Gastroesophageal sphincter (tissue), 4 donors: ENCODE data around the gene ZCWPW2. TPM values are rescaled to one million over a fixed set of nuclear protein-coding genes. Genes with fewer than 3 reads are reported as not detected.

Source experiments
- ATAC-seq: fragments of 150-250 bp; one replicate; pipeline ENCODE4 v1.9.1; 2016; ENCODE audit warnings: mild to moderate bottlenecking, moderate library complexity
- H3K27ac ChIP-seq, 4 donors: fragments of 200-600 bp; sonication (generic) in 3 of 4; 1 replicate in 3 of 4; 2 replicates in 1 of 4; pipeline ENCODE4 v1.5.1; 2016 to 2019
- H3K27me3 ChIP-seq: fragments of 200-600 bp; sonication (generic); one replicate; pipeline ENCODE4 v1.5.1; 2019
- H3K36me3 ChIP-seq, 2 donors: fragments of 200-600 bp; sonication (generic); one replicate each; pipeline ENCODE4 v1.5.1; 2019; ENCODE audit warnings: control low read depth in 1 of 2
- H3K4me1 ChIP-seq, 3 donors: fragments of 200-600 bp; sonication (generic); 1 replicate in 2 of 3; 2 replicates in 1 of 3; pipeline ENCODE4 v1.5.1; 2016 to 2019; ENCODE audit warnings: control low read depth in 2 of 3
- H3K4me3 ChIP-seq, 2 donors: fragments of 200-600 bp; sonication (generic); one replicate each; pipeline ENCODE4 v1.5.1; 2019; ENCODE audit warnings: mild to moderate bottlenecking in 1 of 2, moderate library complexity in 1 of 2
- H3K9me3 ChIP-seq, 3 donors: fragments of 200-600 bp; sonication (generic); one replicate each; pipeline ENCODE4 v1.5.1; 2017 to 2019; ENCODE audit warnings: control low read depth in 2 of 3
- CTCF ChIP-seq, 4 experiments: fragments of 200-600 bp in 2 of 4; fragments of 450-650 bp in 2 of 4; sonication (generic) in 1 of 4; IDR thresholded peaks; one replicate each; pipeline ENCODE4 v1.5.1; 2017 to 2019; ENCODE audit warnings: antibody characterized with exemption in 4 of 4, mild to moderate bottlenecking in 2 of 4, moderate library complexity in 2 of 4
- EP300 ChIP-seq: sonication (generic); formaldehyde crosslinking; IDR thresholded peaks from one replicate; pipeline ENCODE4 v1.6.1; 2017; ENCODE audit warnings: antibody characterized with exemption, mild to moderate bottlenecking
- POLR2A ChIP-seq, 2 donors: fragments of 450-650 bp; IDR thresholded peaks; one replicate each; pipeline ENCODE4 v1.6.1; 2017; ENCODE audit warnings: antibody characterized with exemption in 2 of 2, mild to moderate bottlenecking in 2 of 2, moderate library complexity in 1 of 2
- POLR2AphosphoS5 ChIP-seq: sonication (generic); formaldehyde crosslinking; IDR thresholded peaks from one replicate; pipeline ENCODE4 v1.6.1; 2017; ENCODE audit warnings: antibody characterized with exemption
- WGBS, 2 donors: methylation state at CpG; one replicate each; pipeline ENCODE4 v1.1.5; 2018; ENCODE audit warnings: low coverage in 1 of 2; 5-methylcytosine and 5-hydroxymethylcytosine counted together
- total RNA-seq, 4 donors: library from RNA; depleted of rRNA; stranded (reverse); fragments of >200 nt; gene quantifications; one replicate each; pipeline ENCODE4 v1.1.0, GENCODE V29; 2016

The ZCWPW2 gene
- total RNA-seq, 4 donors from 2014 or later, result 0.99 to 9.8 (median 1.1) TPM

- TF ChIP-seq POLR2AphosphoS5 (no peak), POLR2A (IDR thresholded peaks at IDR 0.05) (no peak), EP300 (no peak), CTCF (IDR thresholded peaks at IDR 0.05) (no peak)
Observed at GRCh38 chr3:28322464-28322863, 26.1 kb upstream of the ZCWPW2 start.

GRCh38 chr3:28326458-28326926 is 22.0 kb upstream of the ZCWPW2 start:
- TF ChIP-seq CTCF (IDR thresholded peaks at IDR 0.05), result no peak
- TF ChIP-seq EP300, result no peak
- TF ChIP-seq POLR2AphosphoS5, result no peak
- no peak for TF ChIP-seq POLR2A (IDR thresholded peaks at IDR 0.05)
- no peaks in the 10 kb centered on the region for H3K9me3 ChIP-seq

More at GRCh38 chr3:28322464-28322863, 26.1 kb upstream of the ZCWPW2 start:
- H3K27me3 ChIP-seq, result no peaks in the 10 kb centered on the region
- no peaks in the 10 kb centered on the region for H3K4me1 ChIP-seq
- H3K9me3 ChIP-seq, result no peaks in the 10 kb centered on the region
- WGBS, 2 donors, result 62 to 75% methylated on average over 1 of the region's 1 CpG
- peaks cover 4 to 57% of the 10 kb centered on the region in 2 donors for H3K36me3 ChIP-seq
- ATAC-seq, result no peak
- no peak overlapping the region for H3K4me3 ChIP-seq
- no peak overlapping the region for H3K27ac ChIP-seq

GRCh38 chr3:28328188-28329151 is 20.1 kb upstream of the ZCWPW2 start:
- Histone ChIP-seq H3K4me3 (no peak overlapping the region), H3K27ac (no peak overlapping the region), H3K27me3 (no peaks in the 10 kb centered on the region), H3K36me3 (peaks cover 4 to 50% of the 10 kb centered on the region in 2 donors), H3K4me1 (no peaks in the 10 kb centered on the region), H3K9me3 (no peaks in the 10 kb centered on the region)
- WGBS, 2 donors, result 47 to 68% methylated on average over 4 of the region's 4 CpGs
- no peak for TF ChIP-seq POLR2A (IDR thresholded peaks at IDR 0.05)
- TF ChIP-seq CTCF (IDR thresholded peaks at IDR 0.05), result peak; percentile 63 to 71 (median 67)
- ATAC-seq, result no peak

More at GRCh38 chr3:28326458-28326926, 22.0 kb upstream of the ZCWPW2 start:
- peaks cover 4 to 46% of the 10 kb centered on the region in 2 donors for H3K36me3 ChIP-seq
- no peak overlapping the region for H3K4me3 ChIP-seq
- no peak overlapping the region for H3K27ac ChIP-seq
- ATAC-seq, result no peak
- no peaks in the 10 kb centered on the region for H3K27me3 ChIP-seq
- 80 to 86% methylated on average over 2 of the region's 2 CpGs for WGBS, 2 donors
- no peaks in the 10 kb centered on the region for H3K4me1 ChIP-seq

GRCh38 chr3:28334552-28334951 is 14.0 kb upstream of the ZCWPW2 start:
- Histone ChIP-seq H3K36me3 (peaks cover 0 to 57% of the 10 kb centered on the region in 2 donors), H3K27ac (no peak overlapping the region), H3K9me3 (no peaks in the 10 kb centered on the region), H3K4me3 (no peak overlapping the region), H3K27me3 (no peaks in the 10 kb centered on the region), H3K4me1 (no peaks in the 10 kb centered on the region)
- no peak for ATAC-seq
- TF ChIP-seq POLR2A (IDR thresholded peaks at IDR 0.05), result no peak
- TF ChIP-seq POLR2AphosphoS5, result no peak
- peak in 1 of 4 experiments; percentile 9 for TF ChIP-seq CTCF (IDR thresholded peaks at IDR 0.05)

GRCh38 chr3:28335246-28335645 is 13.3 kb upstream of the ZCWPW2 start:
- no peak overlapping the region for H3K4me3 ChIP-seq
- no peak overlapping the region for H3K27ac ChIP-seq
- no peaks in the 10 kb centered on the region for H3K27me3 ChIP-seq
- WGBS, 2 donors, result 52 to 58% methylated on average over 2 of the region's 2 CpGs
- H3K4me1 ChIP-seq, result no peaks in the 10 kb centered on the region
- peaks cover 0 to 61% of the 10 kb centered on the region in 2 donors for H3K36me3 ChIP-seq
- ATAC-seq, result no peak
- H3K9me3 ChIP-seq, result no peaks in the 10 kb centered on the region
- TF ChIP-seq CTCF (IDR thresholded peaks at IDR 0.05), result no peak
